Fibroblast of mammary gland (primary cell): ENCODE measurements around the gene PRDM11.

Source experiments
- DNase-seq: peaks from one replicate; pipeline ENCODE4 v3.0.0-alpha.2; 2010; ENCODE audit warnings: low read depth
- H3K4me3 ChIP-seq: 2 replicates; pipeline ENCODE4 v1.5.1; 2011; ENCODE audit warnings: low read depth, mild to moderate bottlenecking, low read length, moderate library complexity; ENCODE audit not compliant: control insufficient read depth
- TF ChIP-seq, protein P1 (sequence below): conservative IDR thresholded peaks from 2 replicates; pipeline ENCODE4 v1.5.1; 2011; ENCODE audit warnings: low read depth, low read length, inconsistent platforms; ENCODE audit not compliant: control insufficient read depth, insufficient read depth

Gene PRDM11

DNA sequence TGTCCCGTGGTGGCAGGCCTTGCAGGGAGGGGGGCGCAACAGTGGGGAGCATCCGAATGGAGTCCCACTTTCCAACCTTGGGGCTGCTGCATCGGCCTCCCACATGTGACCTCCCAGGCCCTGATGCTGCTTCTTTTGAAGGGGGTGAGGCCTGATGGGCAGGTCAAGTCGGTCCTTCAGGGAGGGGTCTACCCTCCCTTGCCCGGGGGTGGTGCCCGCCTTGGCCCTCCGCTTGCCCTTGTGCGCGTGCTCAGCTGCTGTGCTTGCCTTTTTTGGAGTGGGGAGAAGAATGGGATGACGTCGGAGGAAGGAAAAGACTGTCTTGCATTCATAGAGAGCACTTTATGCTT is 66.9 kb downstream of the PRDM11 start:
- TF ChIP-seq, protein P1, sequence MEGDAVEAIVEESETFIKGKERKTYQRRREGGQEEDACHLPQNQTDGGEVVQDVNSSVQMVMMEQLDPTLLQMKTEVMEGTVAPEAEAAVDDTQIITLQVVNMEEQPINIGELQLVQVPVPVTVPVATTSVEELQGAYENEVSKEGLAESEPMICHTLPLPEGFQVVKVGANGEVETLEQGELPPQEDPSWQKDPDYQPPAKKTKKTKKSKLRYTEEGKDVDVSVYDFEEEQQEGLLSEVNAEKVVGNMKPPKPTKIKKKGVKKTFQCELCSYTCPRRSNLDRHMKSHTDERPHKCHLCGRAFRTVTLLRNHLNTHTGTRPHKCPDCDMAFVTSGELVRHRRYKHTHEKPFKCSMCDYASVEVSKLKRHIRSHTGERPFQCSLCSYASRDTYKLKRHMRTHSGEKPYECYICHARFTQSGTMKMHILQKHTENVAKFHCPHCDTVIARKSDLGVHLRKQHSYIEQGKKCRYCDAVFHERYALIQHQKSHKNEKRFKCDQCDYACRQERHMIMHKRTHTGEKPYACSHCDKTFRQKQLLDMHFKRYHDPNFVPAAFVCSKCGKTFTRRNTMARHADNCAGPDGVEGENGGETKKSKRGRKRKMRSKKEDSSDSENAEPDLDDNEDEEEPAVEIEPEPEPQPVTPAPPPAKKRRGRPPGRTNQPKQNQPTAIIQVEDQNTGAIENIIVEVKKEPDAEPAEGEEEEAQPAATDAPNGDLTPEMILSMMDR, result no peak
- no peak overlapping the region for H3K4me3 ChIP-seq

DNA sequence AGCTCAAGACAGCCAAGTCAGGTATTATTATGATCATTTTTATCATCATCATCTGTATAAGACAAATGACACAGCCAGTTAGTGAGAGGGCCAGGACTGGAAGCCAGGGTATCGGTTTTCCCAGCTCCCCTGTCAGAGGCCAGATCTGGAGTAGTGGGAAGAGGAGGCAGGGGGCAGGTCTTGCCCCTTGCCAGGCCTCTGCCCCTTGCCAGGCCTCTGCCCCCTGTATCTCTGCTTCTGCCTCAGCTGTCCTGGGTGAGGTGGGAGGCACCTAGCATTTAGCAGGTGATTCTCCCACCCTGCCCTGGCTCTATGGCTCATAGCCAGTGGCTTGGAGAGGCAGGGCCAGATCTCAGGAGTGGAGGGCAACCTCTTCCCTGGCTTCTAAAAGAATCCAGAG is 67.3 kb downstream of the PRDM11 start:
- TF ChIP-seq, protein P1, result no peak
- no peak for DNase-seq
- no peak overlapping the region for H3K4me3 ChIP-seq

More for the DNA sequence above, 66.9 kb downstream of the PRDM11 start:
- DNase-seq, result no peak

DNA sequence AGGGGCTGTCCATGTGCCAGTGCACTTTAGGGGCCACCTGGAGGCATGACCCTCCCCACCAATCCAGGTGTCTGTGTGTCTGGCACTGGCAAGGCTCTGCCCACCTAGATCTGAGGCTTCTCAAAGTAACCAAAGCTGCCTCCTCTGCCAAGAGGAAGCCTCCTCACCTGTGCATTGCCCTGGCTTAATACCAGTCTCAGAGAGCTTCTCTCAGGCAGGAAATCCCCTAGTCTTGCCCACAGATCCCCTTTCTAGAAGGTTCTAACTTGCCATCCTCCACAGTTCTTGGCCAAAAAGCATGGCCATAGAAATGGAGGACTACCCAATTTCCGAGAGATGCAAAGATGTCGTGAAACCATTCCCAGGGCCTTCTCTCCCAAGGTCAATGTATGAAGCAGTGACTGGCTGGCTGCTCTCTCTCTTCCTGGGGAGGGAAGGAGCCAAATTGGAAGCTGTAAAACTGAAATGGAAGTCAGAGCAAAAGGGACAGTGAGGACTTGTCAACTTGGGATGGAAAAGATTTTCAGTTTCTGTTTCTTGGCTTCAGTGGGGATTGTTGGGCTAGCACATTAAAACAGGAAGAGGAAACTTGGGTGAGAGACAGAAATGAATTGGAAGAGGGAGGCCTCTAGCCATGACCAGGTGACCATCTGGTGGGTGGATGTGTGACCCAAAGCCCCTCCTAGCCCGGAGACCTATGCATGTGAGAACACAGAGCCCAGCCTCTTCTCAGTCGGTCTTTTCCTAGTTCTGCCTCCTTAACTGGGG is 68.8 kb downstream of the PRDM11 start:
- TF ChIP-seq, protein P1, result no peak
- DNase-seq, result no peak
- H3K4me3 ChIP-seq, result no peak overlapping the region

DNA sequence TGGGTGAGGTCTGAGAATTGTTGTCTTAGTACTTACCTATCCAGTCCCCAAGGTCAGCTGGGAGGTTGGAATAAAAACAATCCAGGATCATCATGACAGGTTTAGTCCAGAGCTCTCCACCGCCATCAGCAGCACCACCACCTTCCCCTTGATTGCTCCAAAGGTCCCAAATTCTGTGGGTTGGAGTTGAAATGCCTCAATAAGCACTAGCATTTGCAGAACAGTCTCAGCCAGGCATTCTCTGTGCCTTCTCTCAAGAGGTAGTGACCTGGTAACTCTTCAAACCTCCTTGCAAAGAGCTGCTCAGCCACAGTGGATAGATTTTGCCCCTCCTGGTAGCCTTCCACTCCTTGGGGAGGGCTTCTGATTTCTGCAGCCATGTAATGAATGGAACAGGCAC is 69.6 kb downstream of the PRDM11 start:
- TF ChIP-seq, protein P1, result no peak

DNA sequence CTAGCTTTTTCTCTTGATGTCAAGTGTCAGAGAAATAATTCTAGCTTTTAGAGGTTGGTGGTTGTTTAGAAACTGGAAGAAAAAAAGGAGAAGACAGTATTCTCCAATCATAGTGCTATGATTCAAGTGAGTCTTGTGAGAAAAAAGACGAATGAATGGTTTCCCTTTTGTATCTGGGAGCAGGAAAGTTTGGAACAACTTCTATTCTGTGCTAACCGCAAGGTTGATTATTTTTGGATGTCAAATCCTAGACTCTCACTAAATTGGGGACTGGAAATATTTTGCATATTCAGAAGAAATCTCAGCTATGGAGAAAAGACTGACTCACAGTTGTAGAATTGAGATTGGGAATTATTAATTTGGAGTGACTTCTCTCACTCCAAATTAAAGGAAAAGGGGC is 70.5 kb downstream of the PRDM11 start:
- no peak for DNase-seq
- H3K4me3 ChIP-seq, result no peak overlapping the region
- TF ChIP-seq, protein P1, result no peak

More for the DNA sequence above, 69.6 kb downstream of the PRDM11 start:
- no peak for DNase-seq
- no peak overlapping the region for H3K4me3 ChIP-seq

DNA sequence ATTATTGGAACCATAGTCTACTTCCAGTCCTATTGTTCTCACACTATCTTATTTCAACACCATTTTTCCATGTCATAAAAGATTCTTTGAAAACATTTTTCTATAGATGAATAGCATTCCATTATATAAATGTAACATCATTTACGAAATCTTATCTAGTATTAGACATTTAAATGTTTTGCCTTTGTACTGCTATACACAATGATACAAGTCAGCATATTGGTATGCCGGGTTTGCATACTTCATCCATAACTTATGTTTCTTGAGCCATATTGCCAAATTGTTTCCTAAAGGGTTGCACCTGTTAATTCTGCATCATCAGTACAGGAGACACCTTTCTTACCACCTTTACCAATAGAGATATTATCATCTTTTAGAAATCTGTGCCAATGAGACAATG is 71.6 kb downstream of the PRDM11 start:
- no peak overlapping the region for H3K4me3 ChIP-seq
- TF ChIP-seq, protein P1, result no peak
- DNase-seq, result no peak
